Esophagus squamous epithelium (tissue), 4 donors: Measurements from ENCODE around the gene MYOD1.

Experiments
- POLR2A ChIP-seq, 4 donors: fragments of 450-650 bp; IDR thresholded peaks; one replicate each; pipeline ENCODE4 v1.6.1; 2017; ENCODE audit warnings: antibody characterized with exemption in 4 of 4, mild to moderate bottlenecking in 4 of 4, moderate library complexity in 3 of 4
- TF ChIP-seq, protein P1 (sequence below), 6 experiments: fragments of 450-650 bp in 4 of 6; fragments of 200-600 bp in 2 of 6; sonication (generic) in 2 of 6; IDR thresholded peaks; one replicate each; pipeline ENCODE4 v1.5.1; 2016 to 2019; ENCODE audit warnings: antibody characterized with exemption in 6 of 6, mild to moderate bottlenecking in 4 of 6, moderate library complexity in 4 of 6

DNA sequence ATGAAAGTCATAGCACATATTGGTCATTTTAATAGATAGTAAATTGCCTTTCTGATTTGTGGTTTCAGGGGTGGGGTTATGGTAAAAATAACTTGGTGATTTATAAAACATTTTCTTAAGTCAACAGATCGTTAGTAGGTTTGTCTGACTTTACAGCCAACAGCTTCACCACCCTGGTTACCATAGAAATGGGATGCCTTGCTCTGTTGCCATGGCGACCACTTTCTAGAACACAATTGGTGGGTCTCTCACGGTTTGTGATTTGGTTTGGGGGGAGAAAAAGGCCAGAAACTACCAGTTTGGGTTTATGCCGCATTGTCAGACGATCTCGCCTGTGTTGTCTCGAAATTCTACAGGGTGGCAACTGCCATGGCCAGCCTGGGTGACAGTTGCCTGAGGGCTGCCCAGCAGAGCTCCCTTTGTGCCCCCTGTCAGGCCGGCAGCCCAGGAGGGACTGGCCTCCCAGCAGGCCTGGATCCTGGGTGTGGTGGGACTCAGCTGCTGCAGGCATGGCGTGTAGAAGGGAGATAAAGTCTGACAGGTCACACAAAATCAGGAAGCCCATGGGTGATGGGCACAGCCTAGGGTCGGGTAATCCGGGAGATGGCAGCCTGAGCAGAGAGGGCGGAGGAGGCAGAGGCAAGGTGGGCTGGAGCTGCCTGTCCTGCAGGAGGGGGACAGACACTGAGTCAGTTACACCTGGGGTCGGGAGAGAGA, 46.1 kb downstream of the MYOD1 start:
- TF ChIP-seq, protein P1, sequence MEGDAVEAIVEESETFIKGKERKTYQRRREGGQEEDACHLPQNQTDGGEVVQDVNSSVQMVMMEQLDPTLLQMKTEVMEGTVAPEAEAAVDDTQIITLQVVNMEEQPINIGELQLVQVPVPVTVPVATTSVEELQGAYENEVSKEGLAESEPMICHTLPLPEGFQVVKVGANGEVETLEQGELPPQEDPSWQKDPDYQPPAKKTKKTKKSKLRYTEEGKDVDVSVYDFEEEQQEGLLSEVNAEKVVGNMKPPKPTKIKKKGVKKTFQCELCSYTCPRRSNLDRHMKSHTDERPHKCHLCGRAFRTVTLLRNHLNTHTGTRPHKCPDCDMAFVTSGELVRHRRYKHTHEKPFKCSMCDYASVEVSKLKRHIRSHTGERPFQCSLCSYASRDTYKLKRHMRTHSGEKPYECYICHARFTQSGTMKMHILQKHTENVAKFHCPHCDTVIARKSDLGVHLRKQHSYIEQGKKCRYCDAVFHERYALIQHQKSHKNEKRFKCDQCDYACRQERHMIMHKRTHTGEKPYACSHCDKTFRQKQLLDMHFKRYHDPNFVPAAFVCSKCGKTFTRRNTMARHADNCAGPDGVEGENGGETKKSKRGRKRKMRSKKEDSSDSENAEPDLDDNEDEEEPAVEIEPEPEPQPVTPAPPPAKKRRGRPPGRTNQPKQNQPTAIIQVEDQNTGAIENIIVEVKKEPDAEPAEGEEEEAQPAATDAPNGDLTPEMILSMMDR (IDR thresholded peaks at IDR 0.05): no peak
- no peak for TF ChIP-seq POLR2A (IDR thresholded peaks at IDR 0.05)
